Measurements from ENCODE around the gene TMEM202. TPM values are rescaled to one million over a fixed set of nuclear protein-coding genes. Genes with fewer than 3 reads are reported as not detected.
"Not testable (repeated sequence)": the region's sequence is repeated elsewhere in the genome, so short reads cannot be mapped to it uniquely, and the experiment has no call there.

The TMEM202 gene, protein sequence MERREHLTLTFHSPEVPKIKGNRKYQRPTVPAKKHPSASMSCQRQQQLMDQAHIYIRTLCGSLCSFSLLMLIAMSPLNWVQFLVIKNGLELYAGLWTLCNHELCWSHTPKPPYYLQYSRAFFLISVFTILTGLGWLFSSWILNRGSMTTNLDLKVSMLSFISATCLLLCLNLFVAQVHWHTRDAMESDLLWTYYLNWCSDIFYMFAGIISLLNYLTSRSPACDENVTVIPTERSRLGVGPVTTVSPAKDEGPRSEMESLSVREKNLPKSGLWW
- not detected in 2 replicates for total RNA-seq (2014; rRNA removed; shearing (Covaris generic); ENCODE audit: low replicate concordance)

DNA sequence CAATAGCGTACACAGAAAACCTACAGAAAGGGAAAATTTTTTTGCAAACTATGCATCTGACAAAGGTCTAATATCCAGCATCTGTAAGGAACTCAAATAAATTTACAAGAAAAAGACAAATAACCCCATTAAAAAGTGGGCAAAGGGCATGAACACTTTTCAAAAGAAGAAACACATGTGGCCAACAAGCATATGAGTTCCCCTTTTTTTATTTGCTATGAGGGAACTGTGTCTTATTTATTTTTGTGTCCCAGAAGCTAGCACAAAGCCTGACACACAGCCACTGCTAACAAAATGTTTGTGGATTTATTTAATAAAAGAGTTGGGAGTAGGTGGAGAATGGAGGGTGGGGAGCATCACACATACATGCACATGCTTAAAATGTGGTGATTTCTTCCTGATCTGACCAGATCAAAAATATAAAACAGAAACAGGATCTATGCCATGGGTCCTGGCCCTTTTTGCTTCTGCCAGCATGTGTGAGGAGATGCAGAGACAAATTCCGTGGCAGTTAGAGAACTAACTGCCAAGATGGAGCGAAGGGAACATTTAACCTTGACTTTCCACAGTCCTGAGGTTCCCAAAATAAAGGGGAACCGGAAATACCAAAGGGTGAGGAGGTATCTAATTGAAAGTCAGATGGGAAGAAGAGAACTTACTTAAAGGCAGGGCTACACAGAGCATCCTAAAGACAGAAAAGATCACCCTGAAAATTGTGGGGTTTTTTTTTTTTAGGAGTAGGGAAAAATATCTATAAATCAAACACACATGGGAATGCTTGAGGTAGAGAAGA lies at the start of gene TMEM202:
TSS of gene TMEM202 (plus strand) at position 510 of the 793 bp plus-strand sequence. CDS start at position 532, 22 bp downstream.
- DNase-seq, result no peak
- H3K27me3 ChIP-seq, result peaks cover 46% of the 10 kb centered on the region

DNA sequence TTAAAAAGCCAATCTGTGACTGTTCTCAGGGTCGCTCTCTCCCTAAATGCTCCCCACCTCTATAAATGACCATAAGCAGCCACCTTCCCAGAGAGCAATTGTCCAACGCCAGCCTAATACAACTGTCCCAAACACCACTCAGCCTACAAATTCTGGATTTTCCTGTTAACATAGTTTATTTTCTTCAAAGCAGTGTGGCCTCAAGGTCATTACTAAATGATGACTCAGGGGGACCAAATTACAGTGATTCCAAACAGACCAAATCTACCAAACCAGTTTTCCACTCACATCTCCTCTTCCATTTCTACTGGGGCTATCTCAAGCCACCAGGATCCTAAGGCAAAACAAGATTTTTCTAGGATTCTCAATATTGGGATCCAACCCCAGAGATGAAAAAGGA lies 44.8 kb upstream of the TMEM202 start:
- no peak overlapping the region for H3K4me3 ChIP-seq
- no peak for DNase-seq

More for the DNA sequence above, at the start of gene TMEM202:
- H3K9me3 ChIP-seq, result 0 out of 2 replicates have a peak, but pooled peaks cover 3% of the 10 kb centered on the region
- H3K4me3 ChIP-seq, result no peak within 1 kb of the TSS
- no peaks in the 10 kb centered on the region for H3K36me3 ChIP-seq

DNA sequence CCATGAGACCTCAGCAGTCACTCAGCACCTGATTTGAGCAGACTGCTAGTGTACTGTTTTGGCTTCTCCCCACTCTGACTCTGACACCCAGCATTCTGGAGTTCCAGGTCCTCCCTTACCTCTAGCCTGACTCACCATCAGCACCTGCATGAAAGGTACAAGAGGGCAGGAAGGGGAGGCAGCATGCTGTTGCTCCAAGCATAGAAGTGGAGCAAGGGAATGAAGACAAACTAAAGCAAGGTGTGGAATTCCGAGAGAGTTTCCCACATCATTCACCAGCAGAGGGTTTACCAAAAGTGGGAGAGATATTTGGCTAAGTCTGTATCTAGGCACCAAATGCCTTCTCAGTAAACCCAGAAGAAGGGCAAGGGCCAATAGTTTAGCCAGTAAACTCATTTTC lies 43.6 kb upstream of the TMEM202 start:
- no peaks in the 10 kb centered on the region for H3K27me3 ChIP-seq
- peaks cover 36% of the 10 kb centered on the region for H3K36me3 ChIP-seq
- no peak for DNase-seq
- no peak overlapping the region for H3K4me3 ChIP-seq
- no peaks in the 10 kb centered on the region for H3K9me3 ChIP-seq

More for the DNA sequence above, 44.8 kb upstream of the TMEM202 start:
- Histone ChIP-seq H3K36me3 (peaks cover 43% of the 10 kb centered on the region), H3K9me3 (no peaks in the 10 kb centered on the region), H3K27me3 (no peaks in the 10 kb centered on the region)

DNA sequence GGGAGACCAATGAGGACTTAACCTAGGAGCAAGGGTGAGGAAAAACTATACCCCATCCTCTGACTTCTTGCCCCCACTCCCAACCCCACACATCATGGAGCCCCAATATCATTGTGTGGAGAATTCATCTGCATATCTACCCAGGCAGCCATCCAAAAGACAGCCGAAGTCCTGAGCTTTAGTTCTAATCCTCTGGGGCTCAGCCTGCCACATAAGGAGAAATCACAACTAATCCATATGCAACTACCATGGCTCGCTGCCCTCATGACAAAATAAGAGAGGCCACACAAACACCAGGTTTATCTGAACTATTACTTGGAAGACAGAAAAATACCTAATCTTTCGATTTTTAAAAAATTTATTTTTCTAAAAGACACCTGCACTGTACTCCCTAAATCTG lies 40.0 kb upstream of the TMEM202 start:
- Histone ChIP-seq H3K9me3 (no peaks in the 10 kb centered on the region), H3K27me3 (no peaks in the 10 kb centered on the region), H3K36me3 (peaks cover 21% of the 10 kb centered on the region), H3K4me3 (no peak overlapping the region)
- DNase-seq, result no peak

DNA sequence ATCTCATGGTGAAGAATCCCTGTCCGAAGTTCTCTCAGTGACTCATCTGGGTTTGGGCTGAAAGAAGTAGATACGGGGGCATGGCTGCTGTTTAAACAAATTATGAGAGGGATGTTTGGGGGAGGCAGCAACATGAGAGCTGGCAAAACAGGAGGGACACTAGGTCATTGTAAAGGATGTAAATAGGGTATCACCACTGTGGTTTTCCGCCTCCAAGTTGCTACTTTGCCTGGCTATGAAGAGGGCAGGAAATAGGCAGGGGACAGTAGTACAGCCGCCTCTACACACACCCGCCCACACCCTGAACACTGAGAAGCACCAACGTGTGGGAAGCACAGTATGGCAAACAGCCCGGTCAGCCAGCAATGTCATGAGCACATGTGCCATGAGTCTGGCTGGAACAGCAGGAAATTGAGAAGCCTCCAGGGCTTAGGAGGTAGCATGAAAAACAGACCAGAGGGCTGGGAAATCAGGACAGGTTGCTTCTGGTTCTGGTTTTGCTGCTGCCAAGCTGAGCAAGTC lies 39.4 kb upstream of the TMEM202 start:
- H3K36me3 ChIP-seq, result peaks cover 16% of the 10 kb centered on the region
- H3K9me3 ChIP-seq, result no peaks in the 10 kb centered on the region
- peak; percentile 90 for DNase-seq
- H3K27me3 ChIP-seq, result no peaks in the 10 kb centered on the region
- no peak overlapping the region for H3K4me3 ChIP-seq

DNA sequence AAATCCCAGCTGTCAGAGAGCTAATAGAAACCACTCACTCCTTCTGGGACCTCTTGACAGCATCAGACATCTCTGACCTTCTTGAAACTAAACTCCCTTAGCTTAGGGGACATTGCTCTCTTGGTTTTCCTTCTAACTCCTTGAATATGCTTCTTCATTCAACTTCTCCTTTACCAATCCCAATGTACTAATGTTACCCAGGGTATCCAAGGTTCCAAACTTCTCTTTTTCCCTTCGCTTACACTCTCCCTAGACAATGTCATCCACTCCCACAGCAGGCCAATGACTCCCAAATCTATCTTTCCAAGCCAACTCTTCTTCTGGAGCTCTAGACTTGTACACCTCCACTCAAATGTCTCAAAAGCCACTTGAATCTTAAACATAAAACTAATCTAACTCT lies 36.9 kb upstream of the TMEM202 start:
- no peaks in the 10 kb centered on the region for H3K27me3 ChIP-seq
- no peak overlapping the region for H3K4me3 ChIP-seq
- H3K36me3 ChIP-seq, result peaks cover 6% of the 10 kb centered on the region
- DNase-seq, result no peak
- H3K9me3 ChIP-seq, result no peaks in the 10 kb centered on the region

DNA sequence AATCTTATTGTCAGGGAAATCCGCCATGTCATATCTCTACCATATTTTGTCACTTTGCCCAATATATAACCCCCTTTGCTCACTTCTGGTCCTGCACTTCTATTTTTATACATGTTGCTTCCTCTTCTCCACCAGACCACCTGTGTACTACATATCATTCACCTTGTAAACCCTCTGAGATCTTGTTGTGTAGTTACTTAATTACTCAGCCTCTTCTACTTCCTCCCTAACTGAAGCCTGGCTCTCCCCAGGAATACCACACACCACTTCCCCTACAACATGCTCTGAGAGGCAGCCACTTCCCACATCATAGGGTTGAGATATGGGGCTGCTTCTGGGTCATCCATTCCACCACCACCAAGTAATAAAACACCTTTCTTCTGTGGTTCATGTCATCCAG lies 32.3 kb upstream of the TMEM202 start:
- no peak for DNase-seq
- Histone ChIP-seq H3K27me3 (no peaks in the 10 kb centered on the region), H3K4me3 (no peak overlapping the region), H3K9me3 (no peaks in the 10 kb centered on the region), H3K36me3 (peaks cover 3% of the 10 kb centered on the region)

DNA sequence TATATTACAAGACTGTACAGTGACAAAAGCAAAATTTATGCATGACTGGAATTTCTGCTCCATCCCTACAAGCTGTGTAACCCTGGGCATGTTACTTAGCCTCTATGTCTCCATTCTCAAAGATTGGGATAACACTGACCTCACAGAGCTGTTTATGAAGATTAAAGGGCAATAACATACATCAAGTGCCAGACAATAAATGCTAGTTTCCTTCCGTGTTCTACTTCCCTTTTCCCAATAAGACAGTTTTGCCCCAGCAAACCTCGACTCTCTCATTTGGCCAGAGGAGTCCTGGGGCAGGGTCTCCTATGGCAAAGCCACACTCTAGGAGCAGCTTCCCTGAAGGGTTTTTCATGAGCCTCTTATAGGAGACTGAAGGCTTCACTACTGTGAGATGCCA lies 29.8 kb upstream of the TMEM202 start:
- Histone ChIP-seq H3K9me3 (no peaks in the 10 kb centered on the region), H3K36me3 (peaks cover 3% of the 10 kb centered on the region)
- no peak for DNase-seq

DNA sequence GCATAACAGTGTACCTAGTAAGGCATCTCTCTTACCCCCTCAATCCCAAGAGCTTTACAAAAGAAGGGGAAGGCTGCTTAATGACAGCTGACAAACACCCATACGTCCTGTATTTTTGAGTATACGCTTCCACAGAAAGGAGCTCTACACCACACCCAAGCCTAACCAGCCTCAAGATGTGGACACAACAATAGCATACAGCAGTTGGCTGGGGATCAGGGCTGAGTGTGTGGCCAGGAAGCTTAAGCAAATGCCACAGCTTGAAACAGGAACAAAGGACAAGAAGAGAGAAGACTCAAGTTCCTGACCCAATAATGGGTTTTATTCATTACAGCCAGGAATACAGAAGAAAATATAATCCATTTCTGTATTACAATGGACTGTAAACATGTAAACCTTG lies 29.2 kb upstream of the TMEM202 start:
- Histone ChIP-seq H3K27me3 (no peaks in the 10 kb centered on the region), H3K4me3 (no peak overlapping the region), H3K36me3 (peaks cover 3% of the 10 kb centered on the region), H3K9me3 (no peaks in the 10 kb centered on the region)
- no peak for DNase-seq

More for the DNA sequence above, 29.8 kb upstream of the TMEM202 start:
- Histone ChIP-seq H3K4me3 (no peak overlapping the region), H3K27me3 (no peaks in the 10 kb centered on the region)

DNA sequence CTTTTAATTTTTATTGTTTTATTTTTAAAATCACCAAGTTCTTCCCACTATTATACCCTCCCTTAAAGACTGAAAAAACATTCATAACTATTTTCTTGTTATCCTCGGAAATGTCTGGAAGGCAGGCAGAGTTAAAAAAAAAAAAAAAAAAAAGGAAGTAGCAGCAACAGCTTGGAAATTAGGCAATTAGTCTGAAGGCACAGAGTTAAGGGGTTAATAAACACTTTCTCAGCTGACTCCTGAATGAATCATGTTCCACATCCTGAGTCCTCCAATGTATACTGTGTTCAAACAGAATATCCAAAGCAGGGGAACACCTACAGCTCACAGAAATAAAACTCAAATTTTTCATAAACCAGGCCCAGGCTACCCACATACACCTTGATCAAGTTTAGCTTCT lies 28.1 kb upstream of the TMEM202 start:
- H3K4me3 ChIP-seq, result no peak overlapping the region
- no peaks in the 10 kb centered on the region for H3K27me3 ChIP-seq
- peaks cover 3% of the 10 kb centered on the region for H3K36me3 ChIP-seq
- H3K9me3 ChIP-seq, result no peaks in the 10 kb centered on the region
- DNase-seq, result no peak

DNA sequence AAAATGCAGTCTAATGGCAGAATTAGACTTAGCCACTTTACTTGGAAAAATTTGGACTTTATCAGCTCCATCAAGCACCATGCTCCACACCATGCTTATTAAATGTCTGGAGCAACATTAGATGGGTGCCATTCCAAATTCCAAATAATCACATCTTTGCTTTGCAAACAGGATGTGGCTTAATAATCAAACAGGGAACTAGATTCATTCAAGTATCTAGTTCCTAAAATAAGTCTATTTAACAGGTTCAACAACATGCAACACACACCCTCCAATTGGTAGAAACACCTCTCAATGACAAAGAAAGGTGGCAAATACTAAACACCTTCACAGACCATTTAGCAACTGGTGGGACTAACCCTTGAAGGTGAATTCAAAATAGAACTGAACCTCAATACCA lies 25.7 kb upstream of the TMEM202 start:
- Histone ChIP-seq H3K9me3 (no peaks in the 10 kb centered on the region), H3K36me3 (peaks cover 6% of the 10 kb centered on the region), H3K27me3 (no peaks in the 10 kb centered on the region), H3K4me3 (no peak overlapping the region)
- DNase-seq, result no peak

DNA sequence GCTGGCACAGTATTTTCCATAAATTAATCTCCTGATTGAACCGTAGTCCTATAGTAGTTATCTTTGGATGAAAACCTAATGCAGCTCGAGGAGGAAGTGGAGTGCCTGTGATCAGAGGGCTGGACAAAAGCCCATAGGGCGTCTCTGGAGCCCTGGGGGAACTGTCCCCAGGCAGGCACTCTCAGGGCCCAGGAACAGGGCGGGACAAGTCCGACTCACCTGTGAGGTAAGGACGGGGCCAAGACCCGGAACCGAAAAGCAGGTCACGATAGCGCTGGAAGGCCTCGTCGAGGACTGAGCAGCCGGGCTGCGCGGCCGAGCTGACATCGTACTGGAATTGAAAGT lies 22.6 kb upstream of the TMEM202 start:
- Histone ChIP-seq H3K36me3 (peaks cover 3% of the 10 kb centered on the region; the same call in 1 of the 2 replicates), H3K9me3 (no peaks in the 10 kb centered on the region), H3K4me3 (peak overlapping the region; percentile 91), H3K27me3 (no peaks in the 10 kb centered on the region)
- DNase-seq, result no peak

DNA sequence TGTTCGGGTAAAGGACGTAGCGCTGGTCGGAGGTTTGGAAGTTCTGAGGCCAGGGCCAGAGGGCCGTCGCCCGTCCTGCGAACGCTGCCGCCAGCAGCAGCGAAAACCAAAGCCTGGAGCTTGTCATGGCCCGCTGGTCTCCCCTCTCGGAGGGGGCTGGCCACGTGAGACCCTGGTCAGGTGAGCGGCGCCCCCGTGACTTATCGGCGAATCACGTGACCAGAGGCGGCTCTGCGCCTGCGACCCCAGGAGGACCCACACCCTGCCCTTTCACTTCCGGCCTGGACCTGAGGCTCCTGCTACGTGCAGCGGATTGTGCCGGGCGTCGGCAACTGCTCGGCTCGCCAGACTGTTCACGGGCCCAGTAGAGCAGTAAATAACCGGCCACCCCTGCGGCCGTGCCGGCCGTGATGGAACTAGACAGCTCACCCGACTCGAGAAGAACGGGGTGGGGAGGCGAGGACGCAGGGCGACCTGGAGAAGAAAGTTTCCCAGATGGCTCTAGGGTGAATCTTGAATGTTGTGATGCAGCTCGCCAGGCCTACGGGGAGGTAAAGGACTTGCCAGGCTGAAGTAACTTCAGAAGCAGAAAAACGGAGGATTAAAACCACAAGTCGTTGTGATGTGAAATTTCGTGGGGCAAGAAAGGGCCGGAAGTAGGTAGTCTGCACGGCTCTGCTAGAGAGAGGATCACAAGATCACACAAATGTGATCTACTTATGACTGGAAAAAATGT lies 22.1 kb upstream of the TMEM202 start, which contains the start of gene HEXA:
TSS of gene HEXA (minus strand) at position 169 of the 736 bp plus-strand sequence. CDS start at position 127, 42 bp downstream.
- peaks cover 3% of the 10 kb centered on the region; the same call in 1 of the 2 replicates for H3K36me3 ChIP-seq
- H3K9me3 ChIP-seq, result no peaks in the 10 kb centered on the region
- peak; percentile 97 for DNase-seq
- 0 out of 2 replicates have a peak, but pooled peaks cover under 1% of the 10 kb centered on the region for H3K27me3 ChIP-seq
- peak within 1 kb of the TSS; percentile 91 for H3K4me3 ChIP-seq

DNA sequence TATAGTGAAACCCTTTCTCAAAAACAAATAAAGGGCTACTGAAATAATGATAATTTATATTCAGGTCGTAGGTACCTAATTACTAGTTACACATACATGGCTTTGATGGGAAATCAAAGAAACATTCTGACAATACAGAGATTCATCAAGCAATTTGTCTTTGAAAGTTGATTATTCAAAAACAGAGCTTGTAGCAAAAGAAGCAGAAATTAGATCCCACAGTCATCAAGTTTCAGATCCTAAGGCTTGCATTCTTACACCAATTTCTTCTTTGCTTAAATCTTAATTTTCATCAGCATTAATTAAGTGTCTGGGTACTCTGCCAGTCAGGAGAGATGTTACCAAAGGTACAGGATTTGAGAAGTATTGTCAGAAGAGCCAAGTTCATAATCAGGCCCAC lies 20.8 kb upstream of the TMEM202 start:
- Histone ChIP-seq H3K4me3 (no peak overlapping the region), H3K27me3 (peaks cover 5% of the 10 kb centered on the region), H3K36me3 (0 out of 2 replicates have a peak, but pooled peaks cover 3% of the 10 kb centered on the region), H3K9me3 (no peaks in the 10 kb centered on the region)
- no peak for DNase-seq

DNA sequence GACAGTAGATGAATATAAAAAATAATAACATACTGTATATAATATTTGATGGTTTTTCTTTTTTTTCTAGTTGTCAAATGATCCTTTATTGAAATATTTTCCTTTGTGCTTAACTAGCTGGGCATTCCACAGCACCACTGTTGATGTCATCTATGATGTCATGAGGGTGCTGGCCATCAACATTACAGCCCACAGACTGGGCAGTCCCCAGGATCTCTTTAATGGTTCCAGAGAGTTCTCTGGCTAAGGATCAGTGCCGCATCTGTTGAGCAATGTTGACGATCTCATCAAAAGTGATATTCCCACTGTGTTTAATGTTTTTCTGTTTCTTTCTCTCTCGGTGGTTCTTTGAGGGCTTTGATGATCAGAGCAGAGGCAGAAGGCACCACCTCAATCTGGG lies 19.0 kb upstream of the TMEM202 start:
- DNase-seq, H3K4me3 ChIP-seq, H3K9me3 ChIP-seq, H3K36me3 ChIP-seq: not testable (repeated sequence)
- H3K27me3 ChIP-seq, result peaks cover 20% of the 10 kb centered on the region

DNA sequence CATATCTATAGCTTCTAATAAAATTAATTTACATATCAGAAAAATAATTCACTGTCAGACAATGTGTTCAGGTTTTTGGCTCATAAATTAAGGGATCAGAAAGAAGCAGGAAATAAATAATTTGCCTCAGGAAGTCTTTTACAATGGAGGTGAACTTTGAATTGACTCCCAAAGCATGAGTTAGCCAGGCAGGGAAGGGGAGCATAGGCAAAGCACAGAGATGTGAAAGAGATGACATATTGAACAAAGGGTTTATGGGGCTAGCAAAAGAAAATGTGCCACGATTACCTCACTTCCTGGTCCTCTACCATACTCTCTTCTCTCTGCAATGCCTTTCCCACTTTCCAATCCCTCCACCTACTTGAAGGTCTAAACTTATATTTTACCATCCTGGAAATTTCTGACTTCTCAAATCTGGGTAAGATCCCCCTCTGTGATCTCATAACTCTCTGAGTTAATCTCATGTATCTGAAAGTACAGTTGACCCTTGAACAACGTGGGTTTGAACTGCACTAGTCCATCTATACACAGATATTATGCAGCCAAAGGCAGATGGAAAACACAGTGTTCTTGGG lies 18.2 kb upstream of the TMEM202 start:
- no peak overlapping the region for H3K4me3 ChIP-seq
- H3K9me3 ChIP-seq, result no peaks in the 10 kb centered on the region
- H3K36me3 ChIP-seq, result 0 out of 2 replicates have a peak, but pooled peaks cover 3% of the 10 kb centered on the region
- H3K27me3 ChIP-seq, result peaks cover 29% of the 10 kb centered on the region
- DNase-seq, result no peak

Measured in MG63 (cell line).